ENCODE results near the gene ATP7A.

The ATP7A gene

GRCh38 chrX:77894921-77895886, 15.3 kb upstream of the ATP7A start, which contains the start of gene MAGT1:
Gene MAGT1, minus strand, starts transcription at chrX:77895435. Its CDS starts 25 bp downstream, at chrX:77895410.
- H3K36me3 ChIP-seq (ENCODE audit: control insufficient read depth, insufficient read depth, low read length) = no peaks in the 10 kb centered on the region
- H2BK15ac ChIP-seq (replicated peaks; ENCODE audit: low read depth) = no peak within 1 kb of the TSS
- H2AK5ac ChIP-seq (ENCODE audit: low read length) = no peak within 1 kb of the TSS
- no peaks in the 10 kb centered on the region for H3K79me1 ChIP-seq (ENCODE audit: low read length)
- no peak within 1 kb of the TSS for H4K8ac ChIP-seq (ENCODE audit: low read depth, low read length)
- no peak within 1 kb of the TSS for H3K18ac ChIP-seq (ENCODE audit: low read length)
- H4K5ac ChIP-seq (ENCODE audit: low read length) = no peak within 1 kb of the TSS
- H3K4ac ChIP-seq (ENCODE audit: low read depth, low read length) = no peak within 1 kb of the TSS
- H3K4me1 ChIP-seq (ENCODE audit: control insufficient read depth, low read depth, low read length) = no peaks in the 10 kb centered on the region
- H3K23ac ChIP-seq (ENCODE audit: low read length) = no peak within 1 kb of the TSS
- peaks cover 14% of the 10 kb centered on the region for H3K79me2 ChIP-seq (ENCODE audit: control insufficient read depth, insufficient read depth, low read length)
- peak within 1 kb of the TSS; percentile 89 for H3K56ac ChIP-seq (ENCODE audit: low read length)
- DNase-seq = peak; percentile 98
- peak within 1 kb of the TSS; percentile 46 for H3K4me2 ChIP-seq (ENCODE audit: low read length)
- WGBS (ENCODE audit: extremely low coverage, insufficient coverage, low lambda C conversion rate) = no CpG with 5 or more reads among the region's 49 CpGs
- H3K27me3 ChIP-seq (ENCODE audit: insufficient read depth, low read length, poor library complexity) = no peaks in the 10 kb centered on the region
- peak within 1 kb of the TSS; percentile 89 for H3K9ac ChIP-seq (ENCODE audit: low read length)
- no peak within 1 kb of the TSS for H2BK120ac ChIP-seq (ENCODE audit: low read depth, low read length)
- H2BK5ac ChIP-seq (ENCODE audit: low read length) = no peak within 1 kb of the TSS
- H3K27ac ChIP-seq (ENCODE audit: low read depth, low read length) = peak within 1 kb of the TSS; percentile 51
- H3K4me3 ChIP-seq (ENCODE audit: low read length) = peak within 1 kb of the TSS; percentile 93

DNA sequence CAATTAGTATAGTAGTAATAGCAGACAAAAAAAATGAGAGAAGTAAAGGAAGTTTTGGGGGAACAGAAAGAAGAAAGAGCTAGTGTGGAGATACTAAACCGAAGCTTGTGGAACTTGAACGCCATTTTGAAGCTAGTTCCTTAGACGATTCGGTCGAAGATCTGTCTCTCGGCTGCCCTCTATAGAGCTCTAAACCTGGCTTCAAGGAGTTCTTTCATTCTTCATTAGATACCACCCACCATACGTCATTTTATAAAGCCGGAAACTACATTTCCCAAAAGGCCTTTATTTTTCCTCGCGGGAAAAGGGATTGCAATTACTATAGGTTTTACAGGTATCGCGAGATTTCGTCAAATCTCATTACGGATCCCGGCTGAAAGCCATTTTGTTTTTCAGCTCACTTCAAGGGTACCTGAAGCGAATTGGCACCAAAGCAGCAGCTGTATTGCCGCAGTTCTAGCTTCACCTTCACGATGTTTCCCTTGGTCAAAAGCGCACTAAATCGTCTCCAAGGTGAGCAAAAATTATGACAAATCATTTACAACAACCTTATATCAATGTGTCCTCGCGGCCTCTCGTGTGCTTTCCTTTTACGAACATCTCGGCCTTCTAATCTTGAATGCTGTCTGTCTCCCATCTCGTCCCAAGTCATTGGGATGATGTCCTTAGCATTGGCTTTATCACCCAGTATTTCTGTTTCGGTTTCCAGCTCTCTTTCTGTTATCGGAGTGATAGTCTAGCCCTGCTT, 11.2 kb upstream of the ATP7A start, which contains the start of gene COX7B:
COX7B (plus strand) TSS at position 388 of the 748 bp plus-strand sequence; CDS start at position 474, 86 bp downstream.
- H3K36me3 ChIP-seq (ENCODE audit: control insufficient read depth, insufficient read depth, low read length) = no peaks in the 10 kb centered on the region
- no peak within 1 kb of the TSS for H2BK15ac ChIP-seq (replicated peaks; ENCODE audit: low read depth)
- DNase-seq = peak; percentile 99
- H3K27ac ChIP-seq (ENCODE audit: low read depth, low read length) = peak within 1 kb of the TSS; percentile 76
- peaks cover 19% of the 10 kb centered on the region for H3K79me2 ChIP-seq (ENCODE audit: control insufficient read depth, insufficient read depth, low read length)
- no peak within 1 kb of the TSS for H3K23ac ChIP-seq (ENCODE audit: low read length)
- peak within 1 kb of the TSS; percentile 93 for H3K4me3 ChIP-seq (ENCODE audit: low read length)
- H3K4ac ChIP-seq (ENCODE audit: low read depth, low read length) = no peak within 1 kb of the TSS
- no peaks in the 10 kb centered on the region for H3K27me3 ChIP-seq (ENCODE audit: insufficient read depth, low read length, poor library complexity)
- peak within 1 kb of the TSS; percentile 86 for H3K9ac ChIP-seq (ENCODE audit: low read length)
- H3K79me1 ChIP-seq (ENCODE audit: low read length) = no peaks in the 10 kb centered on the region
- no peak within 1 kb of the TSS for H2BK120ac ChIP-seq (ENCODE audit: low read depth, low read length)
- no CpG with 5 or more reads among the region's 28 CpGs for WGBS (ENCODE audit: extremely low coverage, insufficient coverage, low lambda C conversion rate)
- H4K5ac ChIP-seq (ENCODE audit: low read length) = no peak within 1 kb of the TSS
- H2BK5ac ChIP-seq (ENCODE audit: low read length) = no peak within 1 kb of the TSS
- no peak within 1 kb of the TSS for H2AK5ac ChIP-seq (ENCODE audit: low read length)
- H3K56ac ChIP-seq (ENCODE audit: low read length) = peak within 1 kb of the TSS; percentile 85
- no peaks in the 10 kb centered on the region for H3K4me1 ChIP-seq (ENCODE audit: control insufficient read depth, low read depth, low read length)
- H3K18ac ChIP-seq (ENCODE audit: low read length) = no peak within 1 kb of the TSS
- peak within 1 kb of the TSS; percentile 56 for H4K8ac ChIP-seq (ENCODE audit: low read depth, low read length)
- H3K4me2 ChIP-seq (ENCODE audit: low read length) = no peak within 1 kb of the TSS

DNA sequence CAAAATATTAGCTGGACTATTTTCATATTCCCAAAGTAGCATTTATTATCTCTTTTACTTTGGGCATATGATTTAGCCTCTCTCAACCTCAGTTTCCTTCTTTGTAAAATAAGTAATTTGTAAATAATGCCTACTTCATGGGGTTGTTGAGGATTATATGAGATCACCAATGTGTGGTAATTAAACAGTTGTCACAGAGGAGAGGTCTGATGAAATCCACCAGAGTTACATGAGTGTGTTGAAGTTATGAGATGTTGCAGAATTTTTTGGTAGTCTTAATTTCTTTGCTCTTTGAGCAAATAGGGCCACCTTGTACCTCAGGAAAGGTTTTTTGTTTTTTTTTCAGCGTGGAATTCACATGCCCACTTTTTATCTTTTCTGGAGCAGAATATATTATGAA, 9.8 kb upstream of the ATP7A start:
- no peaks in the 10 kb centered on the region for H3K79me1 ChIP-seq (ENCODE audit: low read length)
- DNase-seq = no peak
- H2BK15ac ChIP-seq (replicated peaks; ENCODE audit: low read depth) = no peak overlapping the region
- no peak overlapping the region for H4K8ac ChIP-seq (ENCODE audit: low read depth, low read length)
- H3K9ac ChIP-seq (ENCODE audit: low read length) = peak overlapping the region; percentile 41
- H2AK5ac ChIP-seq (ENCODE audit: low read length) = no peak overlapping the region
- H3K4me3 ChIP-seq (ENCODE audit: low read length) = no peak overlapping the region
- H3K23ac ChIP-seq (ENCODE audit: low read length) = no peak overlapping the region
- no CpG with 5 or more reads among the region's 1 CpG for whole genome bisulfite sequencing (ENCODE audit: extremely low coverage, insufficient coverage, low lambda C conversion rate)
- H4K5ac ChIP-seq (ENCODE audit: low read length) = no peak overlapping the region
- no peaks in the 10 kb centered on the region for H3K36me3 ChIP-seq (ENCODE audit: control insufficient read depth, insufficient read depth, low read length)
- peaks cover 17% of the 10 kb centered on the region for H3K79me2 ChIP-seq (ENCODE audit: control insufficient read depth, insufficient read depth, low read length)
- no peak overlapping the region for H2BK5ac ChIP-seq (ENCODE audit: low read length)
- no peak overlapping the region for H3K27ac ChIP-seq (ENCODE audit: low read depth, low read length)
- no peak overlapping the region for H2BK120ac ChIP-seq (ENCODE audit: low read depth, low read length)
- H3K4ac ChIP-seq (ENCODE audit: low read depth, low read length) = no peak overlapping the region
- no peaks in the 10 kb centered on the region for H3K27me3 ChIP-seq (ENCODE audit: insufficient read depth, low read length, poor library complexity)
- no peaks in the 10 kb centered on the region for H3K4me1 ChIP-seq (ENCODE audit: control insufficient read depth, low read depth, low read length)
- H3K56ac ChIP-seq (ENCODE audit: low read length) = no peak overlapping the region
- no peak overlapping the region for H3K4me2 ChIP-seq (ENCODE audit: low read length)
- no peak overlapping the region for H3K18ac ChIP-seq (ENCODE audit: low read length)

DNA sequence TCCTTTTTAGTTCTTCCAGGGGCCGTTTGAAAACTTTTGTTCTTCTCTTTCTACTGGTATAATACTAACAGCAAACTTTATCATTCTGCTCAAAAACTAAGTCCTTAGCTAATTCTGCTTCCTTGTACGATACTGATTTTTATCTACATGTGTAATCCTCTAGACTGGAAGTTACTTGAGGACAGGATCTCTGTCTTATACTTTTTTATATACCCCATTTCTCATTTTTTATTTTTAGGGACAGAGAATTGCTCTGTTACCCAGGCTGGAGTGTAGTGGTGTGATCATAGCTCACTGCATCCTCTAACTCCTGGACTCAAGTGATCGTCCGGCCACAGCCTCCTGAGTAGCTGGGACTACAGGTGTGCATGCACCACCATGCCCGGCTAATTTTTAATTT, 9.0 kb upstream of the ATP7A start:
- Histone ChIP-seq H4K8ac (ENCODE audit: low read depth, low read length) (no peak overlapping the region), H3K4ac (ENCODE audit: low read depth, low read length) (no peak overlapping the region), H2AK5ac (ENCODE audit: low read length) (no peak overlapping the region), H3K4me2 (ENCODE audit: low read length) (no peak overlapping the region), H3K4me1 (ENCODE audit: control insufficient read depth, low read depth, low read length) (no peaks in the 10 kb centered on the region), H4K5ac (ENCODE audit: low read length) (no peak overlapping the region), H3K18ac (ENCODE audit: low read length) (no peak overlapping the region), H3K79me2 (ENCODE audit: control insufficient read depth, insufficient read depth, low read length) (peaks cover 17% of the 10 kb centered on the region), H3K9ac (ENCODE audit: low read length) (no peak overlapping the region), H3K27ac (ENCODE audit: low read depth, low read length) (no peak overlapping the region), H3K56ac (ENCODE audit: low read length) (no peak overlapping the region), H2BK5ac (ENCODE audit: low read length) (no peak overlapping the region), H2BK120ac (ENCODE audit: low read depth, low read length) (no peak overlapping the region), H3K79me1 (ENCODE audit: low read length) (no peaks in the 10 kb centered on the region), H3K4me3 (ENCODE audit: low read length) (no peak overlapping the region), H3K23ac (ENCODE audit: low read length) (no peak overlapping the region), H3K36me3 (ENCODE audit: control insufficient read depth, insufficient read depth, low read length) (no peaks in the 10 kb centered on the region), H3K27me3 (ENCODE audit: insufficient read depth, low read length, poor library complexity) (no peaks in the 10 kb centered on the region), H2BK15ac (replicated peaks; ENCODE audit: low read depth) (no peak overlapping the region)
- no CpG with 5 or more reads among the region's 5 CpGs for WGBS (ENCODE audit: extremely low coverage, insufficient coverage, low lambda C conversion rate)
- DNase-seq = no peak

DNA sequence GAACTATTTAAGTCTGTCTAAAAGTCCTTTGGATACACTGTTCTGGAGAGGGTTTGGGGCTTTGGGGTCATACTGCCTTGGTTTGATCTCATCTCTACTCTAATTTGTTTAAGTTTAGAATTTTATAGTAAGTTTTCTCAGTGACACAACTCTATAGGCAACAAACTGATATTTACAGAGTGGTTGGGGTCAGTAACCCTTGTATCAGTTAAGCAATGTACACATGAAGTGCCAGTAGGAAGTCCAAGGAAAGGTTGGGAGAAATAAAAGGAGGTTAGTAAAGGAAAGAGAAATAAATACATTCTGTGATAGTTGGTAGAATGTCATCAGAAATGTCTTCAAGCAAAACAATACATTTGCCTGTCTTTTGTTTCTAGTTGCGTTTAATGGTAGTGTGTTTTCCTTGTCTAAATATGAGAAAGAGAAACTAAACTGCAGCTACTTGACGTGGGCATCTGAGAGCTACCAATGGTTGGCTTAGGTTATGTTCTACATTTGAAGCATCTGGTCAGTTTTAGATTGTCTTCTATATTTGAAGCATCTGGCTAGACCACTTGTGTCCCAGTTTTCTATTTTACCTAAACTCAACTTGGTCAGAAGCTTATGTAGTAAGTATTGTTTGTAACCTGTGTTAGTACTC, 6.9 kb downstream of the ATP7A start:
- Histone ChIP-seq H2BK15ac (replicated peaks; ENCODE audit: low read depth) (no peak overlapping the region), H3K27ac (ENCODE audit: low read depth, low read length) (no peak overlapping the region), H3K9ac (ENCODE audit: low read length) (no peak overlapping the region), H3K23ac (ENCODE audit: low read length) (no peak overlapping the region), H4K8ac (ENCODE audit: low read depth, low read length) (no peak overlapping the region), H3K56ac (ENCODE audit: low read length) (no peak overlapping the region), H2BK120ac (ENCODE audit: low read depth, low read length) (no peak overlapping the region), H2AK5ac (ENCODE audit: low read length) (no peak overlapping the region), H3K4ac (ENCODE audit: low read depth, low read length) (no peak overlapping the region), H3K4me1 (ENCODE audit: control insufficient read depth, low read depth, low read length) (no peaks in the 10 kb centered on the region), H2BK5ac (ENCODE audit: low read length) (no peak overlapping the region), H3K4me2 (ENCODE audit: low read length) (no peak overlapping the region), H3K79me2 (ENCODE audit: control insufficient read depth, insufficient read depth, low read length) (no peaks in the 10 kb centered on the region), H3K27me3 (ENCODE audit: insufficient read depth, low read length, poor library complexity) (no peaks in the 10 kb centered on the region), H3K18ac (ENCODE audit: low read length) (no peak overlapping the region), H4K5ac (ENCODE audit: low read length) (no peak overlapping the region), H3K79me1 (ENCODE audit: low read length) (no peaks in the 10 kb centered on the region), H3K4me3 (ENCODE audit: low read length) (no peak overlapping the region), H3K36me3 (ENCODE audit: control insufficient read depth, insufficient read depth, low read length) (no peaks in the 10 kb centered on the region)
- no CpG with 5 or more reads among the region's 2 CpGs for WGBS (ENCODE audit: extremely low coverage, insufficient coverage, low lambda C conversion rate)
- DNase-seq = no peak
